HG02870 (cell line): ENCODE measurements around the gene ATP6V1G2.
"Not testable (repeated sequence)": the region's sequence is repeated elsewhere in the genome, so short reads cannot be mapped to it uniquely, and the experiment has no call there.

Source experiments
- ATAC-seq: cut with Tn5 transposase; IDR thresholded peaks from one replicate; pipeline ENCODE4 v1.9.1; 2021; ENCODE audit warnings: mild to moderate bottlenecking, moderate library complexity; ENCODE audit not compliant: unreplicated experiment

ATP6V1G2 gene

GRCh38 chr6:31546339-31546957 lies at the start of gene ATP6V1G2:
Gene ATP6V1G2 (minus strand): TSS chr6:31546608. CDS start chr6:31546559, 49 bp downstream.
- no peak for ATAC-seq

GRCh38 chr6:31592396-31592771 lies 46.0 kb upstream of the ATP6V1G2 start:
- ATAC-seq = no peak

GRCh38 chr6:31590691-31591090 lies 44.3 kb upstream of the ATP6V1G2 start:
- not testable (repeated sequence) for ATAC-seq

GRCh38 chr6:31588871-31589650 lies 42.7 kb upstream of the ATP6V1G2 start:
- ATAC-seq = no peak

GRCh38 chr6:31587791-31588777 lies 41.7 kb upstream of the ATP6V1G2 start:
- no peak for ATAC-seq

GRCh38 chr6:31586599-31587281 lies 40.3 kb upstream of the ATP6V1G2 start:
- ATAC-seq = no peak

GRCh38 chr6:31586008-31586407 lies 39.6 kb upstream of the ATP6V1G2 start, which contains the start of gene LST1:
Gene LST1 (plus strand): TSS chr6:31586277. CDS start chr6:31587300, 1,023 bp downstream.
- no peak for ATAC-seq

GRCh38 chr6:31585491-31585890 lies 39.1 kb upstream of the ATP6V1G2 start:
- no peak for ATAC-seq

GRCh38 chr6:31582230-31582643 lies 35.8 kb upstream of the ATP6V1G2 start, which contains the start of gene LTB:
Gene LTB (minus strand): TSS chr6:31582424. CDS start chr6:31582417, 7 bp downstream.
- ATAC-seq = no peak

- no peak for ATAC-seq
Observed at GRCh38 chr6:31581434-31582229, 35.2 kb upstream of the ATP6V1G2 start.

- peak; percentile 43 for ATAC-seq
Observed at GRCh38 chr6:31580807-31581433, 34.5 kb upstream of the ATP6V1G2 start.

- no peak for ATAC-seq
Observed at GRCh38 chr6:31580438-31580740, 34.0 kb upstream of the ATP6V1G2 start.

- ATAC-seq = no peak
Observed at GRCh38 chr6:31579546-31580437, 33.4 kb upstream of the ATP6V1G2 start.

- no peak for ATAC-seq
Observed at GRCh38 chr6:31579119-31579505, 32.7 kb upstream of the ATP6V1G2 start.

- ATAC-seq = no peak
Observed at GRCh38 chr6:31578184-31579118, 32.0 kb upstream of the ATP6V1G2 start.

GRCh38 chr6:31577579-31577966 lies 31.2 kb upstream of the ATP6V1G2 start:
- no peak for ATAC-seq

- ATAC-seq = no peak
Observed at GRCh38 chr6:31576897-31577578, 30.6 kb upstream of the ATP6V1G2 start.
